ENCODE measurements around the gene PRKAG2.

- no peak for TF ChIP-seq CTCF (conservative IDR thresholded peaks at IDR 0.05; ENCODE audit: low read length)
- no peak for TF ChIP-seq EZH2phosphoT487 (IDR thresholded peaks at IDR 0.05; ENCODE audit: borderline replicate concordance)
Measured at GRCh38 chr7:151529842-151530241, 347.1 kb downstream of the PRKAG2 start.
